Right ventricle myocardium inferior (tissue), 1 donor: ENCODE measurements around the gene WFDC6. TPM values are rescaled to one million over a fixed set of nuclear protein-coding genes. Genes with fewer than 3 reads are reported as not detected.

ENCODE experiments used
- ATAC-seq: fragments of 200-7000 bp; cut with Tn5 transposase; one replicate; pipeline ENCODE4 v1.9.1; 2020; ENCODE audit warnings: mild to moderate bottlenecking, moderate library complexity
- DNase-seq: peaks from one replicate; pipeline ENCODE4 v3.0.0; 2021; ENCODE audit errors: missing footprints
- intact Hi-C: fragments of 100-400 bp; cut with DNase I; formaldehyde crosslinking; loops from one replicate; pipeline ENCODE4 v1.11.0; 2022
- total RNA-seq: library from RNA; stranded (reverse); fragmentation: NEBNext Ultra II Directional; extraction: Animal tissue kit (Norgen Biotek cat#: 25700); gene quantifications from one replicate; pipeline ENCODE4 v1.2.1, GENCODE V29; 2021
- donor health status: DM: no; HTN: yes; CAD: no; lungs with severe emphysema.

The WFDC6 gene
- total RNA-seq, 1 donor from 2014 or later = not detected

DNA sequence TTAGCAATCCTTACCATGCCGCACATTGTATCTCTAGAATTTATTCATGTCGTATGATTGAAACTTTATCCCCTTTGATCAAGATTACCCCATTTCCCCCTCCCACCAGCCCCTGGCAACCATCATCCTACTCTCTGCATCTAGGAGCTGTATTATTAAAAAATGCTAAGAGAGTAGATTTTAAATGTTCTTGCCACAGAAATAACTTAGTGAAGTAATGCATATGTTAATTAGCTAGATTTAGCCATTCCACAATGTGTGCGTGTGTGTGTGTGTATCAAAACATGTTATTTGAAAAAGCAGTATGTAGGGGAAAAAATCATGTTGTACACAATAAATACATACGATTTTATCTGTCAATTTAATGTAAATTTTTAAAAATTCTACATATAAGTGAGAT lies 12.0 kb downstream of the WFDC6 start:
- intact Hi-C loops = no loop called here
- DNase-seq (no peak), ATAC-seq (no peak)

DNA sequence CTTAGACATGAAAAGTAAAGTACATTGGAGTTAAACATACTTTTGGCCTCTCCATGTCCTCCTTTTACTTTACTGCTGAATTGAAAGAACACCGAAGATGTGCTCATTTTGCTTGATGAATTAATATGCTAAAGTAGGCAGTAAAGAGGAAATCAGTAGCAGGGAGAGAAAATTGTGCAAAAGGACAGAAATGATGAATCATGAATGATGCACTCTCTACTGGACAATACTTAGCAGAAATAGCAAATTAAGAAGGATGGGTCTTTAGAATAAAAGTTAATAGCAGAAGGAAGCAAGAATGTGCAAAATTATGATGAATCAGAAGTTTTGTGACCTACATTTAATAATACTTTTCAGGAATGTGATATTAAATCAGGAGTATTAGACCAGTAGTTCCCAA lies 15.5 kb downstream of the WFDC6 start:
- ATAC-seq = no peak
- DNase-seq = no peak
- intact Hi-C loops = no loop called here

DNA sequence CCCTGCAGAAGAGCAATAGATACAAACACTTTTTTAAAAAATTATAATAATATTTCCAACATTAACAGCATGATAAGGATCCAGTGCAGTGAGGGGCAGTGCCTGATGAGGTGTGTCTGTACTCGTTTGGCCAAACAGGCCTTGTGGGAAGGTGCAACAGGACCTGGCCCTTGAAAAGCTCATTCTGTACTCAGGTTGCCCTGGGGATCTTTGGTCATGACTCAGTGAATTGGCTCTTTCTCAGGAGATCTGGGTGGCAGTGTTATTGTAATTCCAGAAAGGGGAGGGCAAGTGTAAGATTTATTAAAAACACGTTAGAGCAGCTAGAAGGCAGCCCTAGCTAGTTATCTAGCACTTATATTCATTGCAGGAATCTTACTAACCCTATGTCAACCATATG lies 21.0 kb downstream of the WFDC6 start:
- no peak for DNase-seq
- intact Hi-C loops = no loop called here
- ATAC-seq = no peak

DNA sequence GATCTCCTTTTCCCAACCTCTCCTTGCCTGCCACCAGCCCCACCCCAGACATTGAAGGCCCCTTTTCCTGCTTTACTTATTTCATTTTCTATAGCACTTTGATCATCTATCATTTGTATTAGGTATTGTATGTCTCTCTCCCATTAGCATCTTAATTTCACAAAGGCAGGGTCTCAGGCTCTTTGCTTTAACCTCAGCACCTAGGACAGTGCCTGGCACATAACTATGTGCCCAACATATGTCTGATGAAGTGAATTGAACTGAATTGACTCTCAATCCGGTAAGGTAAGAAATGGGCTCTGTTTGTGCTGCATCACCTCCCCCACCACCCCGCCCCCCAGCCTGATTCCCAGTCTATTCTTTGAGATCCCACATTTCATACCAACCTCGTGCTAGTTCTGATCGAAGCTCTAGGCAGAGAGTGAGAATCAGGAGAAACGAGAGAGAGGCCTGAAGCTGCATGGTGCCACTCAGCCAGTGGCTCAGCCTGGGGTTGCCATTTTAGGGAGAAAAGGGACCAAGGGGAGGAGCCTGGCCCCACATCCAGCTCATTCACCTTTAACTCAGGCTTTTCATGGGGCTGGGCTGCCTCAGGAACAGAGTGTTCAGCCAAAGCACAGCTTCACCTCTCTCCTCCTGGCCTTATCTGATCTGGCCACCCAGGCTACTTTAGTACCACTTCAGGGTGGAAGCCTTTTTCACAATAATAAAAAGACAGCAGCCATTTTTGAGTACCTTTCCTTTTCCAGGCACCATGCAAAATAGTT lies 24.0 kb downstream of the WFDC6 start, which contains the start of gene SPINT3:
TSS of gene SPINT3 (minus strand) at position 476 of the 767 bp plus-strand sequence. CDS start at position 462, 14 bp downstream.
- no peak for ATAC-seq
- intact Hi-C loops = no loop called here
- DNase-seq = no peak

DNA sequence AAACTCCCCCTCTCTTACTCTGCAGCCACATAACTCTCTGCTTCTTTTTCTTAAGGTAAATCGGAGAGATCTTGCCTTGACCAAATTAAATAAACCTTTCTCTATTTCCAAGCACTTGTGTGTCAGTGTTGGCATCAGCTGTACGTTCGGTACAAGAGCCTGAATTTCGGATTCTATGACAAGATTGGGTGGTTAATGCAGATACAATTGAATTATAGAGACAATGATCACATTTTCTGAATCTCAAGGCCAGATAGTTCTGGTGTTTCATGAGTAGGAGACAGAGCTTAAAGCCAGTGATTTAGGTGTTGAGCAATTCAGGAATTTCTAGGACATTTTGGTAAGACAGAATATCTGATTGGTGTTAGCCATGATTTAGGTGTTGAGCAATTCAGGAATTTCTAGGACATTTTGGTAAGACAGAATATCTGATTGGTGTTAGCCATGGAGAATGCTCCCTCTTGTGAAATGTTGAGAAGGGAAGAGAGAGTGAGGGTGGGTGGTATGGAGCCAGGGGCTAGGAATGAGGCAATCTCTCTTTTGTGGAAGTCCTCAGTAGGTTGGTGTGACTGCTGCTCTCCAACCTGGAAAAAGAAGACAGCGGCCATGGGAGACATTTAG lies 28.9 kb downstream of the WFDC6 start:
- intact Hi-C loops = no loop called here
- ATAC-seq (no peak), DNase-seq (no peak)

DNA sequence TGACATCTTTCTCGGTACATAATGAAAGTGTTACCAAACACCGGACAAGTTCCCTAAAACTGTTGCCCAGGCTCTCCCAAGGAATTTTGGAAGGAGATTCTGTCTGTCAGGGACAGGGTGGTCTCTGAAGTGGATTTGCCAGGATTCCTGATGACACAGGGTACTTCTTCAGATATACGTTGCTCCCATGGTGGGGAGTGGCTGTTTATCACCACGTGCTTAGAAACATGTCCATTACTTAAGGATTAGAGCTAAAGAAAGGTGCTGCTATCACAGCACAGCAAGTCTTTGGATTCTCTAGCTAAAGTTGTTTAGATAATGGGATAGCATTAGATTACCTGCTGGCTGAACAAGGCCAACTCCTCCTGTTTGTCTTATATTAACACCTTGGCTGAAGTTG lies 30.2 kb downstream of the WFDC6 start:
- DNase-seq (no peak), ATAC-seq (no peak)
- intact Hi-C loops = no loop called here

DNA sequence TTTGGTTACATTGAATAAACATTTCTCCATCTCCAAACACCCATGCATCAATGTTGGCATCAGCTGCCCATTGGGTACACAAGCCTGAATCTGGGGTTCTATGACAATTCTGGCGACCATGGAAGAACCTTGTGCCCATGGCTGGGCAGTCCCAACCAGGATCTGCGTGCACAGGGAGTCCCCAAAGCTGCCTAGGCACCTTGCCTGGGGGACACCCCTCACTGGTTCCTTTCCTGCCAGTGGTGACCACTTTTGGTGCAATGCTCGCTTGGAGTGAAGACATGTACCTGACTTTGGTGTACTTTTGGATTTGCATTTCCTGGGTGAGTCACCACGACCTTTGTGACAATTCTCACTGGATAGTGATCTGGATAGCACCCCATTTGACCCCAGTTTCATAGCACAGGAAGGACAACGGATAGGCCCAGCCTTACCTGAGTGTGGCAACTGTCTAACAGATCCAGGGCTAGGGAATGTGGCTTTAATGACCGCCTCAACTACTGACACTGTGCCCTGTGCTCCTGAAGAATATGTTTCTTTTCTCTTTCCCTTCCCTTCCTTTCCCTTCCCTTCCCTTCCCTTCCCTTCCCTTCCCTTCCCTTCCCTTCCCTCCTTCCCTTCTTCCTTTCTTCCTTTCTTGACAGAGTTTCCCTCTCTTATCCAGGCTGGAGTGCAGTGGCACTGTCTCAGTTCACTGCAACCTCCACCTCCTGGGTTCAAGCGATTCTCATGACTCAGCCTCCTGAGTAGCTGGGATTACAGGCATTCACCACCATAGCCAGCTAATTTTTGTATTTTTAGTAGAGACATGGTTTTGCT lies 31.0 kb downstream of the WFDC6 start:
- DNase-seq (no peak), ATAC-seq (no peak)
- intact Hi-C loops = no loop called here

DNA sequence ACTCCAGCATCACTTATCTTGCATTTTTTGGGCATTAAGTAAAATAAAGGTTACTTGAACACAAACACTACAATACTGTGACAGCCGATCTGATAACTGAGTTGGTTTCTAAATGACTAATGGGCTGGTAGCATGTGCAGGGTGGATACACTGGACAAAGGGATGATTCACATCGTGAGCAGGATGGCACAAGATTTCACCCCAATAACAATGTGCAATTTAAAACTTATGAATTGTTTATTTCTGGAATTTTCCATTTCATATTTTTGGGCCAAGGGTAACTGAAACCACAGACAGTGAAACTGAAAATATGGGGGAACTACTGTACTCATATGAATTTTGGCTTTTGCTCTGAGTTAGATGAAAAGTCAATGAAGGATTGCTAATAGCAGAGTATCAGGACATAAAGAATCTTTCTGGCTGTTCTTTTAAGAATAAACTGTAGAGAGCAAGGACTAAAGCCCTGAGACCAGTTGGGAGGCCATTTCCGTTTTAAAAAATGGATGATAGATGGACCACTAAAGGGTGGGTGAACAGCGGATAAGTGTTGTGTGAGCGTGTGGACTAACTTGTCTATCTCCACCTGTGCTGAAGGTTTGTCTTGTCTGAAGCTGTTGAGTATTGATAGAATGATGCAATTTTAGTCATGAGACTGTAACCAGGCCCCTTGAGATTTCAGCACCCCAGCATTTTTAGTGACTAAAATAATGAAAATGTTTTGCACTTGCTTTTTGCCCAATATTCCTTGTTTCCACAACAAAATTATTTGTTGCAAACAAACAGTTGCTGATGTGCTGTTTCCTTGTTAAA lies 32.1 kb downstream of the WFDC6 start:
- no peak for ATAC-seq
- DNase-seq = no peak
- intact Hi-C loops = no loop called here

DNA sequence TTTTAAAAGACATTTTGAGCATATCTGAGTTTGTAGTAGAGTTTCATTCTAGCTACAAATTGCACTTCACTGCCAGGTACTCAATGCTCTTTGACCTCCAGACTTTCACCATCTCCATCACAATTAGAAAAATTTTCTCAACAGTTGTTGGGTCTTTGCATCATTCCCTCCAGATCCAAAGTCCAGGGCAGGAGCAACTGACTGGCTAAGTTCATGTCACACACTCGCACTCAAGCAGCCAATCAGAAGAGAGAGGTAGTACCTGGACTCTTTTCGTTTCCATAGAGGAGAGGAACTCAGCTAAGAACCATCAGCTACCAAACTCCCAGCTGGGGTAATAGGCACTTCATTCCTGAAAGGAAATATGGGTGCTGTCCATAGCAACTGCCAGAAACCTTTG lies 32.9 kb downstream of the WFDC6 start:
- no peak for ATAC-seq

DNA sequence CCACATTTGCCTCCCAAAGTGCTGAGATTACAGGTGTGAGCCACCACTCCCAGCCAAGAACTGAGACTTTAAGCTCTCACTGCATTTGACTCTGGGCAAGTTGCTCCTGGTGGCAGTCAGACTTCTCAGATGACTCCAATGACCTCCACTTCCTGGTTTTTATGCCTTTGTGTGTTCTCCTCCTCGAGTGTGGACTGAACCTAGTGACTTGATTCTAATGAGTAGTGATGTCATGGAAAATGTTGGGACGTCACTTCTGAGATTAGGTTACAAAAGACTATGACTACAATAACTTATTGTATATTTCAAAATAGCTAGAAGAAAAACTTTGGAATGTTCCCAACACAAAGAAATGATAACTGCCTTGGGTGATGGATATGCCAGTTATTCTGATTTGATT lies 35.9 kb downstream of the WFDC6 start:
- intact Hi-C loops = no loop called here
- ATAC-seq = no peak
- no peak for DNase-seq

More for the DNA sequence above, 32.9 kb downstream of the WFDC6 start:
- DNase-seq = no peak
- intact Hi-C loops = no loop called here

DNA sequence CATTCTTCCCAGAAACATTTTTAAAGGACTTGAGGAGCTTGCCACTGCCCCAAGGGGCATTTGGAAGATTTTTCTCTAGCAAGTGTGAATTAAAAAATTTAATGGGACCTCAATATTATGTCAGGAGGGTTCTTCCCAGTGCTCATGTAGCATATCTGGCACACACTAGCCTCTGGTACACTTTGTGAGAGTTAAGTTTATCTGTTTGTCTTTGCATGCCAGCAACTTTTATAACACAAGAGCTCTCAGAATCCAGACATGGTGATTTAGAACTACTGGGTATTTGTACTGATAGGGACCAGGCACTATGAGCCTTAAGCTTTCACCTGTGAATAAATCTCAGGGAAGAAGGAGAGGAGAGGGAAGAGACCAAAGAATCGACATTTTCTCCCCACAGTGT lies 36.7 kb downstream of the WFDC6 start:
- intact Hi-C loops = no loop called here
- no peak for DNase-seq
- no peak for ATAC-seq

DNA sequence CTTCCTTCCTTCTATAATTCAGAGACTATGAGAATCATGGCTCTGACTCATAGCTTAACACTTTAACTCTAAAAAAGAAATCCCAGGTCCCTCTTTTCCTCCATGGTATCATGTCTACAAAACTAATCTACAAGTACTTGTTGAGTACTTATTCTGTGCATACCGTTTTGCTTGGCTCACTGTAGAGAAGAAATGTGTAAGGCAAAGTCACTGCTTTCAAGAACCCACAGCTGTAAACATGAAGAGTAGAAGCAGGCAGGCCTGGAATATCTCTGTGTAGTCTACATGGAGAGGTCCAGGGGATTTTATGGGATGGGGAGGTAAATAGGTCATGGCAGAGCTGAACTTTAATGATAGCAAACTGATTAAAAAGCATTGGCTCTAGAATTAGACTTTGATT lies 37.7 kb downstream of the WFDC6 start:
- DNase-seq = no peak
- ATAC-seq = no peak
- intact Hi-C loops = no loop called here

DNA sequence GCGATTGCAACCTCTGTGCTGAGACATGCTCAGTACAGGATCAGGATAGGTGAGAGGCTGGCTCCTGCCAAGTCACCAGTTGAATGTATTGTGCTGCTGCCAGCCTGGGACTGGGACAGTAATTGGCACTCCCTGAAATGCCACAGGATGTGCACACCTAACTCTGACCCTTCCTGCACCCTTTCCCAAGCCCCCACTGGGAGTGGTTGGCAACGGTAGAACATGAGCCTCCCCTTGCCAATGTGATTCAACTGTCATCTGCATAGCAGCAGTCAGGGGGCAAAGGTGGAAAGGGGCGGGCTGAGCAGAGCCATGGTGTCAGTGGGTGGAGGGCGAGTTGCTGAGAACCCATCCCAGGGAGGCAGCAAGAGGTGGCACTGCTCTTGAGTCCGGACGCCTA lies 39.3 kb downstream of the WFDC6 start:
- intact Hi-C loops = no loop called here
- ATAC-seq (no peak), DNase-seq (no peak)

DNA sequence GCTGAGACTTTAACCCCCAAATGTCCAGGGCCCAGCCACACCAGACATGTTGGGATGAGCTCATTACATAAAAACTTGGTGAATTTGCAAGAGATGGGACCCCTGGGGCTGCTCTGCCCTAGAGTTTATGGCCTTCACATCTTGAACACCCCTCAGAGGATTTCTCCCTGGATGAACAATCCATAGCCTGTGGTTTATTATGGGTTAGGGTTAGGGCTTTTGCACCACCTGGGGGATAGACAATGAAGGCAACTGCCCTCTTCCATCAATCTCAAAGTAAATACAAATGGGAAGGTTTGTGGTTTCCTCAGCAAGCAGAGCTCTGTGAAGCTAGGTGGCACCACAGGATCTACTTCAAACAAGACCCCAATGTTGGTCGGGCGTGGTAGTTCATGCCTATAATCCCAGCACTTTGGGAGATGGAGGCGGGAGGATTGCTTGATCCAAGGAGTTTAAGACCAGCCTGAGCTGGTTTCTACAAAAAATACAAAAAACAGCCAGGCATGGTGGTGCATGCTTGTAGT lies 41.2 kb downstream of the WFDC6 start:
- DNase-seq (no peak), ATAC-seq (no peak)
- intact Hi-C loops = no loop called here

DNA sequence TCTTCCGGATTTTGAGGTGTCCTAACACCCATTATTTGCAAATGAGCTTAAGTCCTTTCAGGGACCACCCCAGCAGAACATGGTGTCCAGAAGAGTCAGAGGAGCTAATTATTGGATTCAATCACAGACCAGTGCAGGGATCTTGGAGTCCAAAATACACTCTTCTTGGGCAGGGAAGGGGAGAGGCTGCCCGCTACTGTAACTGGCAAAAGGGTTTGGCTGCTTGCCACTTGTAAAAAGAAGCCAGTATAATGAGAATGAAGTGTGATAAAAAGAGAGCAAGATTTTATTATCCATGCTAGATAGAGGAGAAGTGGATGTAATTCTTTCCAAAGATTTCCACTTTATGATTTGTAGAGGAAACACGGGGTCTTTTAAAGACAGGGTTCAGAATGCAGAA lies 43.1 kb downstream of the WFDC6 start:
- DNase-seq (no peak), ATAC-seq (no peak)
- intact Hi-C loops = no loop called here

DNA sequence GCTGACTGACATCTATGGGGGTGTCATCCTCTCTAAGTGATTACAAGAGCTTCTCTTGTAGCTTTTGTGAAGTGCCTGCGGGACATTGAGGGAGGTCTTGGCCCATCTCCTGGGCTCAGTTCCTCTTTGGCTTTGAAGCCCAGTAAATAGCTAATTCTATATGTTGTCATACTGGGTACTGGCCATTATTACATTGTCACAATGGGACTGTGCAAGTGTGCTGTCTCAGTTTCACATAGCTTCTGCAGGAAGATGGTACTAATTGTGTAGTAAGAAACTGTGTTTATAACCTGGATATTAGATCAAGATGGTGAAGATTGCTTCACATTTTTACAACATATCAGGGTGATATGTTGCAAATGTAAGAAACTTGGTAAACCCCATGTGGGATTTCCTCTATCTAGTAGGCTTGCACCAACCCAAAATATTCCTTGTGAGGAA lies 43.8 kb downstream of the WFDC6 start:
- intact Hi-C loops = no loop called here
- ATAC-seq = no peak
- no peak for DNase-seq

DNA sequence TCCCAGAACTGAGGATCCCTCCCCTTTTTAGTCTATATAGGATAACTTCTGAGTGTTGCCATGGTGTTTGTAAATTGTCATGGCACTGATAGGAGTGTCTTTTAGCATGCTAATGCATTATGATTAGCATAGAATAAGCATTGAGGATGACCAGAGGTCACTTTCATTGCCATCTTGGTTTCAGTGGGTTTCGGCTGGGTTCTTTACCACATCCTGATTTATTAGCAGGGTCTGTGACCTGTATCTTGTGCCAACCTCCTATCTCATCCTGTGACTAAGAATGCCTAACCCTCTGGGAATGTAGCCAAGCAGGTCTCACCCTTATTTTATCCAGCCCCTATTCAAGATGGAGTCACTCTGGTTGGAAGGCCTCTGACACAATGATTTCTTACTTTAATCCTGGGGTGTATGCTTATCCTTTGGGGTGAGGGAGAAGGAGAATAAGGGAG lies 50.2 kb downstream of the WFDC6 start:
- ATAC-seq (no peak), DNase-seq (no peak)
- intact Hi-C loops = no loop called here

DNA sequence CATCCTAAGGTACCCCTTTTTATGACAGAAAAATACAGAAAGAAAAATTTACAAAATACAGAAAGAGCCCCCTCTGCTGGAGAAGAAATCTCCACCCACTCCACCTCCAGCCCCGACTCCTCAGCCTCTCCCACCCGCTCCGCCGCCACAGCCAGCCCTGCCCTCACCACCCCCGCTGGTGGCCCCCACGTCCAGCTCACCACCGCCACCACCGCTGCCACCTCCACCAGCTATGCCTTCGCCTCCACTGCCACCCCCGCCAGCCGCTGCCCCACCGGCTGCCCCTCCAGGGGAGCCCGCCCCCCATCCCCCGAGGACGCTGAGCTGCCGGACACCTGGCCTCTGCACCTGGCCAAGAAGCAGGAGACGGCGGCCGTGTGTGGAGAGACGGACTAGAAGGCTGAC lies 52.0 kb downstream of the WFDC6 start:
- no peak for DNase-seq
- ATAC-seq = no peak

DNA sequence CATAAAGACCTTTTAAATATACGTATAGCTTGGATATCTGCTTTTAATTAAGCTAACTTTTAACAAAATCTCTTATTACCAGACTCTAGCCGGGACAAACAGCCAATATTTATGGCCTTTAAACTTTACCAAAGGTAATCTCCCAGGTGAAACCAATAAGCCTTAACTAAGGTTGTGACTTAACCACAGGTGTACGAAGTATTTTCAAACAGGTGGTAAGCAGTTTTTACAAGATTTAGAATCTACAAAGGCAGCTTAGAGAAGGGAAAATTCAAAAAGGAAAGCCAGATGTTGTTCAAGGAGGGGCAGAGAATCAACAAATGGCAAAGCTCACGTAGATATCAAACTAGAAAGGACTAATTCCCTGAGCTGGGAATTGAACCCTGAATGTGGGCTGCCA lies 53.9 kb downstream of the WFDC6 start:
- no peak for ATAC-seq
- intact Hi-C loops = no loop called here

More for the DNA sequence above, 52.0 kb downstream of the WFDC6 start:
- intact Hi-C loops = no loop called here

More for the DNA sequence above, 53.9 kb downstream of the WFDC6 start:
- no peak for DNase-seq
